ENCODE results near the gene TCP1.
A peak's percentile ranks its signal among the peaks of the same experiment; 100 is the strongest.

TCP1 gene

GRCh38 chr6:159789377-159790148, at the start of gene TCP1:
Gene TCP1 (minus strand): TSS chr6:159789602. CDS start chr6:159789468, 134 bp downstream.
- Histone ChIP-seq H3K4me3 (ENCODE audit: low read length) (peak within 1 kb of the TSS; percentile 94), H3K79me2 (ENCODE audit: low read length) (peaks cover 85% of the 10 kb centered on the region), H3K9ac (ENCODE audit: low read length) (peak within 1 kb of the TSS; percentile 94), H3K9me3 (ENCODE audit: insufficient read depth, low read length) (no peaks in the 10 kb centered on the region), H3K36me3 (replicated peaks; ENCODE audit: low read depth, low read length) (peaks cover 39% of the 10 kb centered on the region), H3K4me2 (ENCODE audit: low read length) (peak within 1 kb of the TSS; percentile 71), H3K4me1 (ENCODE audit: low read length) (peaks cover 21% of the 10 kb centered on the region), H2AFZ (ENCODE audit: low read depth, low read length) (no peak within 1 kb of the TSS; the same call in 1 of the 2 replicates), H4K20me1 (ENCODE audit: insufficient read depth, low read length) (peaks cover 9% of the 10 kb centered on the region), H3K27ac (ENCODE audit: low read length) (peak within 1 kb of the TSS; percentile 85), H3K27me3 (ENCODE audit: low read depth, low read length) (no peaks in the 10 kb centered on the region)
- no peak for TF ChIP-seq EZH2phosphoT487 (IDR thresholded peaks at IDR 0.05; ENCODE audit: low read depth)
- TF ChIP-seq CTCF (IDR thresholded peaks at IDR 0.05; ENCODE audit: low read depth, low read length) = no peak

- no peak overlapping the region for H3K27ac ChIP-seq (ENCODE audit: low read length)
- TF ChIP-seq CTCF (IDR thresholded peaks at IDR 0.05; ENCODE audit: low read depth, low read length) = no peak
- TF ChIP-seq EZH2phosphoT487 (IDR thresholded peaks at IDR 0.05; ENCODE audit: low read depth) = no peak
- no peak overlapping the region for H3K4me3 ChIP-seq (ENCODE audit: low read length)
- no peak overlapping the region for H3K9ac ChIP-seq (ENCODE audit: low read length)
- no peaks in the 10 kb centered on the region for H3K4me1 ChIP-seq (ENCODE audit: low read length)
- no peaks in the 10 kb centered on the region for H3K9me3 ChIP-seq (ENCODE audit: insufficient read depth, low read length)
- H3K36me3 ChIP-seq (replicated peaks; ENCODE audit: low read depth, low read length) = no peaks in the 10 kb centered on the region
- no peak overlapping the region for H3K4me2 ChIP-seq (ENCODE audit: low read length)
- no peaks in the 10 kb centered on the region for H3K79me2 ChIP-seq (ENCODE audit: low read length)
- no peaks in the 10 kb centered on the region for H3K27me3 ChIP-seq (ENCODE audit: low read depth, low read length)
- H4K20me1 ChIP-seq (ENCODE audit: insufficient read depth, low read length) = no peaks in the 10 kb centered on the region
- no peak overlapping the region for H2AFZ ChIP-seq (ENCODE audit: low read depth, low read length)
These were observed 48.8 kb upstream of the TCP1 start for GRCh38 chr6:159838020-159838744.

- Histone ChIP-seq H3K4me2 (ENCODE audit: low read length) (no peak overlapping the region), H3K27me3 (ENCODE audit: low read depth, low read length) (no peaks in the 10 kb centered on the region), H2AFZ (ENCODE audit: low read depth, low read length) (no peak overlapping the region), H3K9me3 (ENCODE audit: insufficient read depth, low read length) (no peaks in the 10 kb centered on the region), H3K9ac (ENCODE audit: low read length) (no peak overlapping the region), H3K4me3 (ENCODE audit: low read length) (no peak overlapping the region), H3K4me1 (ENCODE audit: low read length) (no peaks in the 10 kb centered on the region), H3K79me2 (ENCODE audit: low read length) (no peaks in the 10 kb centered on the region), H3K27ac (ENCODE audit: low read length) (no peak overlapping the region), H3K36me3 (replicated peaks; ENCODE audit: low read depth, low read length) (no peaks in the 10 kb centered on the region), H4K20me1 (ENCODE audit: insufficient read depth, low read length) (no peaks in the 10 kb centered on the region)
- TF ChIP-seq CTCF (IDR thresholded peaks at IDR 0.05; ENCODE audit: low read depth, low read length) (no peak), EZH2phosphoT487 (IDR thresholded peaks at IDR 0.05; ENCODE audit: low read depth) (no peak)
These were observed 48.1 kb upstream of the TCP1 start for GRCh38 chr6:159837511-159837910.

All from OCI-LY3 (cell line).